ENCODE results near the gene HADH.

The HADH gene

GRCh38 chr4:107996949-107997788 is 7.5 kb downstream of the HADH start:
- H3K4me3 ChIP-seq (ENCODE audit: low read depth, low read length): no peak overlapping the region
- no peak overlapping the region for H3K27ac ChIP-seq (ENCODE audit: low read depth, low read length)
- peaks cover 8% of the 10 kb centered on the region; the same call in 1 of the 2 replicates for H3K4me1 ChIP-seq (ENCODE audit: control insufficient read depth, insufficient read depth, low read length)
- H3K9me3 ChIP-seq (ENCODE audit: control insufficient read depth, insufficient read depth, low read length): no peaks in the 10 kb centered on the region; the same call in 1 of the 2 replicates
- no peaks in the 10 kb centered on the region for H3K27me3 ChIP-seq (ENCODE audit: control insufficient read depth, insufficient read depth, low read length)
- no peak overlapping the region for H3K9ac ChIP-seq (ENCODE audit: low read depth, low read length)
- H3K36me3 ChIP-seq (ENCODE audit: control insufficient read depth, insufficient read depth, low read length): peaks cover 15% of the 10 kb centered on the region

DNA sequence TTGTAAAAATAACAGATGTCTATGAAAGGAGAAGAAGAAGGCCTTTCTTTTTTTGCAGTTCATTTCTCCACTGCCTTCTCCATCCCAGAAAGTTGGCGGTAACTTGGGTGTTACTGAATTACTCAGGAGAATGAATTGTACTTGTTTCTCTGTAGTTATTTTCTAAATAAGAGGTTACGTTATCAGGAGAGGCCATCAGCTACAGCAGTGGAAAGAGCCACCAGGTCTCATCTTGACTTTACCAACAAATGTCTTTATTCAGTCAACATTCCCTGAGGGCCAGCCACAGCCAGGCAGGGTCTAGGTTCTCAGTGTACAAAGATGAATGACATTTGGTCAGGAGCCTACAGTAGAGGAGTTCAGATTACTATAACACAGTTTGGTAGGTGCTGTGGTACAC is 8.1 kb downstream of the HADH start:
- Histone ChIP-seq H3K27me3 (ENCODE audit: control insufficient read depth, insufficient read depth, low read length) (no peaks in the 10 kb centered on the region), H3K4me3 (ENCODE audit: low read depth, low read length) (no peak overlapping the region), H3K36me3 (ENCODE audit: control insufficient read depth, insufficient read depth, low read length) (peaks cover 15% of the 10 kb centered on the region), H3K27ac (ENCODE audit: low read depth, low read length) (no peak overlapping the region), H3K9me3 (ENCODE audit: control insufficient read depth, insufficient read depth, low read length) (no peaks in the 10 kb centered on the region; the same call in 1 of the 2 replicates), H3K4me1 (ENCODE audit: control insufficient read depth, insufficient read depth, low read length) (peaks cover 8% of the 10 kb centered on the region; the same call in 1 of the 2 replicates), H3K9ac (ENCODE audit: low read depth, low read length) (no peak overlapping the region)

DNA sequence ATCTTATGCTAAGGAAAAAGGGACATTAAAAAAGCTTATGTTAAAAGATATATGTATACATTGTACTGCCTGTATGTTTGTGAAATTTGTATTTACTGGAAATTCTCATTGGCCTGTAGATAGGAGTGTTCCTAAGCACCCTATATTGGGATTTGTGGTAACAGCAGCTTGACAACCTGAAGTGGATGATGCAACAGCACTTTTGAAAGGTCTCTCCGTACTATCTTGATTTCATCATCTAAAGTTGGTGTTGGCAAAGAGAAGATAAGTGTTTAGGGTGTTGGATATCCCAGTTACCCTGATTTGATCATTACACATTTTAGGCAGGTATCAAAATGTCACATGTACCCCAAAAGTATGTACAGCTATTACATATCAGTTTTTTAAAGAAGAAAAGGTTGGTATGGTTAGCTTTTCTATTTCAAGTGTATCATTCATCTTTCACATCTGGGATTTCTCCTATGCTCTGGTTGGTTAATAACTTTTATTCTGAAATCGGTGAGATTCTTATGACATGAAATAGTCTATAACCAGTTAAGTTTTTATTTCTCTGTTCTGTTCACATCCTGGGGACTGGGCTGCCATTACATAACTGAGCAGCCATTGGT is 10.3 kb downstream of the HADH start:
- Histone ChIP-seq H3K36me3 (ENCODE audit: control insufficient read depth, insufficient read depth, low read length) (peaks cover 15% of the 10 kb centered on the region), H3K9ac (ENCODE audit: low read depth, low read length) (no peak overlapping the region)

DNA sequence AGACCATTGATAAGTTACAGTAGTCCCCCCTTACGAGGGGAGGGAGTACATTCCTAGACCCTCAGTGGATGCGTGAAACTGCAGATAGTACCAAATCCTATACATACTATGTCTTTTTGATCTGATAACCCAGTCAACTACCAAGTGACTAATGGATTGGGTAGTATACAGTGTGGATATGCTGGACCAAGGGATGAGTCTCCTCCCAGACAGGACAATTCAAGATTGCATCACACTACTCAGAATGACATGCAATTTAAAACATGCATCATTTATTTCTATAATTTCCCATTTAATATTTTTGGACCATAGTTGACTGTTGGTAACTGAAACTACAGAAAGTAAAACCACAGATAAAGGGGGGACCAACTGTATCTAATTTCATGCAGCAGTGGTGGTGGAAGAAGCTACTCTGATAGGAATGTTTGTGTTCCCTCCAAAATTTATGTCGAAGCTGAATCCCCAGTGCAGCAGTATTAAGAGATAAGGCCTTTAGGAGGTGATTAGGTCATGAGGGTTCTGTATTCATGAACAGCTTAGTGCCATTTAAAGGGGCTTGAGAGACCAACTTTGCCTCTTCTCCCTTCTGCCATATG is 11.9 kb downstream of the HADH start:
- 0 out of 2 replicates have a peak, but pooled peaks cover 6% of the 10 kb centered on the region for H3K4me1 ChIP-seq (ENCODE audit: control insufficient read depth, insufficient read depth, low read length)
- H3K9ac ChIP-seq (ENCODE audit: low read depth, low read length): no peak overlapping the region
- H3K9me3 ChIP-seq (ENCODE audit: control insufficient read depth, insufficient read depth, low read length): no peaks in the 10 kb centered on the region; the same call in 1 of the 2 replicates
- no peak overlapping the region for H3K27ac ChIP-seq (ENCODE audit: low read depth, low read length)
- no peaks in the 10 kb centered on the region for H3K27me3 ChIP-seq (ENCODE audit: control insufficient read depth, insufficient read depth, low read length)
- peaks cover 10% of the 10 kb centered on the region; the same call in 1 of the 2 replicates for H3K36me3 ChIP-seq (ENCODE audit: control insufficient read depth, insufficient read depth, low read length)
- no peak overlapping the region for H3K4me3 ChIP-seq (ENCODE audit: low read depth, low read length)

More for the DNA sequence above, 10.3 kb downstream of the HADH start:
- Histone ChIP-seq H3K4me3 (ENCODE audit: low read depth, low read length) (no peak overlapping the region), H3K4me1 (ENCODE audit: control insufficient read depth, insufficient read depth, low read length) (0 out of 2 replicates have a peak, but pooled peaks cover 6% of the 10 kb centered on the region), H3K27me3 (ENCODE audit: control insufficient read depth, insufficient read depth, low read length) (no peaks in the 10 kb centered on the region), H3K9me3 (ENCODE audit: control insufficient read depth, insufficient read depth, low read length) (no peaks in the 10 kb centered on the region; the same call in 1 of the 2 replicates), H3K27ac (ENCODE audit: low read depth, low read length) (no peak overlapping the region)

DNA sequence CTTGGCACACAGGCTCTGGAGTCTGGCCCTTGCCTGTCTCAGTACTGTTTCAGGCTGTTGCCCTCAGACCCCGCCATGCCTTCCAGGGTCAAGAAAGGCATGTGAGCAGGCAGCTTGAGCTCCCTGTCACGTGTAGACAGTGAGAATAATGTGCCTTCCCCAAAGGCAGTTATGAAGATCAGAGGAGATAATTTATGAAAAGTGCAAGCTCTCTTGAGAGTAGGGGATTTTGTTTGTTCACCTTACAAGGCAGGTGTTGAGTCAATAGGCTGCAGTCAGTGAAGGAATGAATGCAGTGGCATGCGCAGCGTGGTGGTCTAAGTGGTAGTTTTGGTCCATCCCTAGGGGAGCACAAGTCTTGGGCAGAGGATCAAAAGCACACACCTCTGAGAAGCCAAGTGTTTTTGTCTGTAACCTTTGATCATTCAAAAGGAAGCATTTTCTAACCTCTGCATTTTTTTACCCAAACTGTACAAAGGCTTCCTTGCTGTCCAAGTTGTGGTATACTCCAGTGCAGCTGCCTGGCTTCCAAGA is 14.4 kb downstream of the HADH start:
- H3K9ac ChIP-seq (ENCODE audit: low read depth, low read length): no peak overlapping the region
- no peak overlapping the region for H3K27ac ChIP-seq (ENCODE audit: low read depth, low read length)
- H3K9me3 ChIP-seq (ENCODE audit: control insufficient read depth, insufficient read depth, low read length): no peaks in the 10 kb centered on the region; the same call in 1 of the 2 replicates

DNA sequence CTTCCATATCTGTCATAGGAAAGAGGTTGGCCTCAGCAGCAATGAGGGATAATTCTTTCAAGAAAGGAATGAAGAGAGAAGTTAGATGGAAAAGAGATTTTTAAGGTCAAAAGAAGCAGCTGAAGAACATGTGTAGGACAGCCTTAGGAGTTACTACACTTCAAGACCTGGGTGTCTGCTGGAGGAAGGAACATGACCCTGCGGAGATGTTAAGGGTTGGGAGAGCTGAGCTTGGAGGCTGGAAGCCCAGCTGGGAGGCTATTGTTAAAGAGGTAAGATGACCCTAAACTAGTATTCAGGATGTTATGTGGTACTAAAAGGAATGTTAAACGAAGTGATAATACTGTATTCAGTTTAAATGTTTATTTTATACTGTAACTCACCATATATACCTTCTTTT is 15.0 kb downstream of the HADH start:
- Histone ChIP-seq H3K9me3 (ENCODE audit: control insufficient read depth, insufficient read depth, low read length) (no peaks in the 10 kb centered on the region; the same call in 1 of the 2 replicates), H3K36me3 (ENCODE audit: control insufficient read depth, insufficient read depth, low read length) (peaks cover 12% of the 10 kb centered on the region; the same call in 1 of the 2 replicates), H3K4me1 (ENCODE audit: control insufficient read depth, insufficient read depth, low read length) (0 out of 2 replicates have a peak, but pooled peaks cover 6% of the 10 kb centered on the region), H3K4me3 (ENCODE audit: low read depth, low read length) (no peak overlapping the region), H3K27ac (ENCODE audit: low read depth, low read length) (no peak overlapping the region), H3K9ac (ENCODE audit: low read depth, low read length) (no peak overlapping the region), H3K27me3 (ENCODE audit: control insufficient read depth, insufficient read depth, low read length) (no peaks in the 10 kb centered on the region)

More for the DNA sequence above, 14.4 kb downstream of the HADH start:
- Histone ChIP-seq H3K4me3 (ENCODE audit: low read depth, low read length) (no peak overlapping the region), H3K4me1 (ENCODE audit: control insufficient read depth, insufficient read depth, low read length) (0 out of 2 replicates have a peak, but pooled peaks cover 6% of the 10 kb centered on the region), H3K27me3 (ENCODE audit: control insufficient read depth, insufficient read depth, low read length) (no peaks in the 10 kb centered on the region), H3K36me3 (ENCODE audit: control insufficient read depth, insufficient read depth, low read length) (peaks cover 10% of the 10 kb centered on the region; the same call in 1 of the 2 replicates)

DNA sequence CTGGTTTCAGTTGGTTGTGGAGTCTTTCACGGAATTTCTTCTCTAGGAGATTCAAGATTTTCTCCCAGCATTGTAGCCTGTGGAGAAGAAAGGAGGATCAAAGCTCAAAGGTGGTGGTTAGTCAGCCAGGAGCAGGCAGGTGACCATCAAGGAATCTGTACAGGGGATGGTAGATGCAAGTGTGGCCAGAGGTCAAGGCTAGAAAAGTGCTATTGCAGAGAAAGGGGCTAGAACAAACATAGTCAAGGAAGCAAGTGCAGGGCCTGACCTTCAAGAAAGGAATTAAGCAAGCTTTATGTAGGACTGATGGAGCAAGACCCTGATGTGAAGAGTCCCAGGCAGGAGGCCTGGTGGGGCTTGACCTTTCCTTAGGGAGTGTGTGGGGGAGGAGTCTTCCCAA is 16.1 kb downstream of the HADH start:
- Histone ChIP-seq H3K27ac (ENCODE audit: low read depth, low read length) (no peak overlapping the region), H3K4me3 (ENCODE audit: low read depth, low read length) (no peak overlapping the region), H3K9me3 (ENCODE audit: control insufficient read depth, insufficient read depth, low read length) (no peaks in the 10 kb centered on the region; the same call in 1 of the 2 replicates), H3K36me3 (ENCODE audit: control insufficient read depth, insufficient read depth, low read length) (peaks cover 12% of the 10 kb centered on the region), H3K27me3 (ENCODE audit: control insufficient read depth, insufficient read depth, low read length) (no peaks in the 10 kb centered on the region), H3K4me1 (ENCODE audit: control insufficient read depth, insufficient read depth, low read length) (0 out of 2 replicates have a peak, but pooled peaks cover 6% of the 10 kb centered on the region), H3K9ac (ENCODE audit: low read depth, low read length) (no peak overlapping the region)

GRCh38 chr4:108006361-108006760 is 16.7 kb downstream of the HADH start:
- H3K4me1 ChIP-seq (ENCODE audit: control insufficient read depth, insufficient read depth, low read length): 0 out of 2 replicates have a peak, but pooled peaks cover 6% of the 10 kb centered on the region
- no peaks in the 10 kb centered on the region; the same call in 1 of the 2 replicates for H3K9me3 ChIP-seq (ENCODE audit: control insufficient read depth, insufficient read depth, low read length)
- no peak overlapping the region for H3K27ac ChIP-seq (ENCODE audit: low read depth, low read length)
- no peak overlapping the region for H3K4me3 ChIP-seq (ENCODE audit: low read depth, low read length)
- H3K9ac ChIP-seq (ENCODE audit: low read depth, low read length): no peak overlapping the region
- peaks cover 17% of the 10 kb centered on the region for H3K36me3 ChIP-seq (ENCODE audit: control insufficient read depth, insufficient read depth, low read length)
- no peaks in the 10 kb centered on the region for H3K27me3 ChIP-seq (ENCODE audit: control insufficient read depth, insufficient read depth, low read length)

GRCh38 chr4:108007984-108008383 is 18.3 kb downstream of the HADH start:
- Histone ChIP-seq H3K9ac (ENCODE audit: low read depth, low read length) (no peak overlapping the region), H3K27ac (ENCODE audit: low read depth, low read length) (no peak overlapping the region), H3K27me3 (ENCODE audit: control insufficient read depth, insufficient read depth, low read length) (no peaks in the 10 kb centered on the region), H3K4me3 (ENCODE audit: low read depth, low read length) (no peak overlapping the region), H3K4me1 (ENCODE audit: control insufficient read depth, insufficient read depth, low read length) (0 out of 2 replicates have a peak, but pooled peaks cover 6% of the 10 kb centered on the region), H3K9me3 (ENCODE audit: control insufficient read depth, insufficient read depth, low read length) (no peaks in the 10 kb centered on the region), H3K36me3 (ENCODE audit: control insufficient read depth, insufficient read depth, low read length) (peaks cover 20% of the 10 kb centered on the region)

- Histone ChIP-seq H3K9ac (ENCODE audit: low read depth, low read length) (no peak overlapping the region), H3K36me3 (ENCODE audit: control insufficient read depth, insufficient read depth, low read length) (peaks cover 21% of the 10 kb centered on the region), H3K4me1 (ENCODE audit: control insufficient read depth, insufficient read depth, low read length) (0 out of 2 replicates have a peak, but pooled peaks cover 6% of the 10 kb centered on the region), H3K9me3 (ENCODE audit: control insufficient read depth, insufficient read depth, low read length) (no peaks in the 10 kb centered on the region), H3K27me3 (ENCODE audit: control insufficient read depth, insufficient read depth, low read length) (no peaks in the 10 kb centered on the region), H3K4me3 (ENCODE audit: low read depth, low read length) (no peak overlapping the region), H3K27ac (ENCODE audit: low read depth, low read length) (no peak overlapping the region)
Measured at GRCh38 chr4:108008721-108009120, 19.0 kb downstream of the HADH start.
